ENCODE measurements around the gene MED12.

Gene MED12

DNA sequence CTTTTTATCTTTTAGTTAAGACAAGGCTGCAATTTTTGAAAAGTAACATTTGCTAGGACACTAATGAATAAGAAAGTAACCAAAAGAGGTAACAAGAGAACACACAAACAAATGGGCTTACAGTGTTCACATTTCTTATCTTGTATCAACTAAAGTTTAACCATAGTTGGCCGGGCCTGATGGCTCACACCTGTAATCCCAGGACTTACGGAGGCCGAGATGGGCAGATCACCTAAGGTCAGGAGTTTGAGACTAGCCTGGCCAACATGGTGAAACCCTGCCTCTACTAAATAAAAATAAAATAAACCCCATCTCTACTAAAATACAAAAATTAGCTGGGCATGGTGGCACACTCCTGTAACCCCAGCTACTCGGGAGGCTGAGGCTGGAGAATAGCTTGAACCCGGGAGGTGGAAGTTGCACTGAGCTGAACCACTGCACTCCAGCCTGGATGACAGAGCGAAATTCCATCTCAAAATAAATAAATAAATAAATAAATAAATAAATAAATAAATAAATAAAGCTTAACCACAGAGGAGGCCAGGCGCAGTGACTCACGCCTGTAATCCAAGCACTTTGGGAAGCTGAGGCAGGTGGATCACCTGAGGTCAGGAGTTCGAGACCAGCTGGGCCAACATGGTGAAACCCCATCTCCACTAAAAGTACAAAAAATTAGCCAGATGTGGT, 62.3 kb downstream of the MED12 start (continued):
- TF ChIP-seq ZNF704 (tag by site-specific recombination; IDR thresholded peaks at IDR 0.05) (0 out of 2 replicates have a peak, but pooled peaks have one; percentile 44), ZNF292 (tag by site-specific recombination; IDR thresholded peaks at IDR 0.05; ENCODE audit: borderline replicate concordance, low read depth) (peak; percentile 73; the same call in 1 of the 2 replicates), ZNF426 (tag by site-specific recombination; IDR thresholded peaks at IDR 0.05) (peak; percentile 94), ZNF518A (tag by site-specific recombination; conservative IDR thresholded peaks at IDR 0.05; ENCODE audit: low read depth) (peak; percentile 94), ZFP3 (tag by site-specific recombination; IDR thresholded peaks at IDR 0.05; ENCODE audit: low read depth) (0 out of 2 replicates have a peak, but pooled peaks have one; percentile 39), SP3 (tag by site-specific recombination; IDR thresholded peaks at IDR 0.05) (peak; percentile 43; the same call in 1 of the 2 replicates), ZNF19 (tag by site-specific recombination; IDR thresholded peaks at IDR 0.05; ENCODE audit: low read depth) (peak; percentile 58; the same call in 1 of the 2 replicates), REST (tag by site-specific recombination; IDR thresholded peaks at IDR 0.05) (peak; percentile 75), ZNF433 (tag by site-specific recombination; IDR thresholded peaks at IDR 0.05; ENCODE audit: low read depth) (peak; percentile 72; the same call in 1 of the 2 replicates), ZNF791 (tag by site-specific recombination; IDR thresholded peaks at IDR 0.05) (peak; percentile 71; the same call in 1 of the 2 replicates), ZNF394 (tag by site-specific recombination; IDR thresholded peaks at IDR 0.05; ENCODE audit: borderline replicate concordance) (peak; percentile 96), ZNF529 (tag by site-specific recombination; IDR thresholded peaks at IDR 0.05; ENCODE audit: insufficient replicate concordance) (peak; percentile 55), ZNF354C (tag by site-specific recombination; IDR thresholded peaks at IDR 0.05; ENCODE audit: borderline replicate concordance, low read depth) (peak; percentile 72; the same call in 1 of the 2 replicates), ZXDB (tag by site-specific recombination; IDR thresholded peaks at IDR 0.05) (peak; percentile 71; the same call in 1 of the 2 replicates), GFI1B (tag by site-specific recombination; IDR thresholded peaks at IDR 0.05) (0 out of 2 replicates have a peak, but pooled peaks have one; percentile 35)

DNA sequence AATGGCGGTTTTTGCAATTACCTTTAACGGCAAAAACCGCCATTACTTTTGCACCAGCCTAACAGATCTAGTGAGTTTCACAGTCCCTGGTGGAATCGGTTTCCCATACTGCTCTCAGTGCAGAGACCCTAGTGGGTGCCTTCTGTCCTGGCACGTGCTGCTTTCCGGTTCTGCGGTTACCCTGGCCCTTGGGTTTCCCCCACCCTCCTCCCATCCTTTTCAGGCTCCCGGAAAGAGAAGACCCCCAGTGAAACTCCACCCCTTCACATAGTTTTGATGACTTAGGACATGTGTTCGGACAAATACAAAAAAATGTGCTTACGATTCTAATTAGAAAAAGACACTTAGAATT, 63.1 kb downstream of the MED12 start:
- Histone ChIP-seq H3K4me3 (ENCODE audit: low read depth, low read length) (peak overlapping the region; percentile 2), H3K27ac (ENCODE audit: extremely low read depth, low read depth, low read length) (peak overlapping the region; percentile 65), H3K4me1 (ENCODE audit: control insufficient read depth, insufficient read depth, low read length) (peaks cover 3% of the 10 kb centered on the region; the same call in 1 of the 2 replicates), H3K9me3 (ENCODE audit: control insufficient read depth, insufficient read depth, low read depth, low read length) (no peaks in the 10 kb centered on the region), H3K36me3 (ENCODE audit: control insufficient read depth in 2 of 2, insufficient read depth in 1 of 2, low read length in 2 of 2) (no peaks in the 10 kb centered on the region)
- ChIA-PET CTCF (interaction anchor here (0.6 to 6.6 kb wide), 6 partner anchors 118 to 471 kb away, joined by 3 to 40 read pairs (median 4); no protein-coding TSS in a partner anchor), POLR2A (interaction anchor here (0.7 to 2.3 kb wide), 12 partner anchors 12 to 352 kb away, joined by 3 to 19 read pairs (median 4); partner anchors contain the start of genes ITGB1BP2, MED12, NONO and OGT)
- TF ChIP-seq, protein P1, sequence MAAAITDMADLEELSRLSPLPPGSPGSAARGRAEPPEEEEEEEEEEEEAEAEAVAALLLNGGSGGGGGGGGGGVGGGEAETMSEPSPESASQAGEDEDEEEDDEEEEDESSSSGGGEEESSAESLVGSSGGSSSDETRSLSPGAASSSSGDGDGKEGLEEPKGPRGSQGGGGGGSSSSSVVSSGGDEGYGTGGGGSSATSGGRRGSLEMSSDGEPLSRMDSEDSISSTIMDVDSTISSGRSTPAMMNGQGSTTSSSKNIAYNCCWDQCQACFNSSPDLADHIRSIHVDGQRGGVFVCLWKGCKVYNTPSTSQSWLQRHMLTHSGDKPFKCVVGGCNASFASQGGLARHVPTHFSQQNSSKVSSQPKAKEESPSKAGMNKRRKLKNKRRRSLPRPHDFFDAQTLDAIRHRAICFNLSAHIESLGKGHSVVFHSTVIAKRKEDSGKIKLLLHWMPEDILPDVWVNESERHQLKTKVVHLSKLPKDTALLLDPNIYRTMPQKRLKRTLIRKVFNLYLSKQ (tag by site-specific recombination; IDR thresholded peaks at IDR 0.05; ENCODE audit: borderline replicate concordance): no peak
- TF ChIP-seq ZNF624 (tag by site-specific recombination; IDR thresholded peaks at IDR 0.05) (no peak), ZBTB48 (tag by site-specific recombination; IDR thresholded peaks at IDR 0.05) (peak; percentile 33; the same call in 1 of the 2 replicates), ZNF223 (tag by site-specific recombination; IDR thresholded peaks at IDR 0.05) (no peak), ZNF529 (tag by site-specific recombination; IDR thresholded peaks at IDR 0.05; ENCODE audit: insufficient replicate concordance) (no peak), ZNF544 (tag by site-specific recombination; IDR thresholded peaks at IDR 0.05) (no peak), ZNF311 (tag by site-specific recombination; IDR thresholded peaks at IDR 0.05; ENCODE audit: borderline replicate concordance) (no peak), ZSCAN4 (tag by site-specific recombination; IDR thresholded peaks at IDR 0.05) (no peak)
